Natural killer cell (primary cell): Measurements from ENCODE around the gene VWDE. TPM values are rescaled to one million over a fixed set of nuclear protein-coding genes. Genes with fewer than 3 reads are reported as not detected.

Experiments used
- ATAC-seq, 3 donors: fragments of 150-1000 bp in 2 of 3; fragments of 200-7000 bp in 1 of 3; cut with Tn5 transposase; 1 replicate in 1 of 3; 2 replicates in 2 of 3; pipeline ENCODE4 v1.10.0; 2021; ENCODE audit warnings: mild to moderate bottlenecking in 2 of 3, moderate library complexity in 2 of 3
- DNase-seq, 2 donors: peaks; one replicate each; pipeline versions ENCODE4 v3.0.0 to v3.0.0-alpha.2; 2013 to 2021; ENCODE audit warnings: mixed read lengths in 1 of 2
- H3K27ac ChIP-seq: one replicate; pipeline ENCODE4 v1.5.1; 2013; ENCODE audit warnings: mild to moderate bottlenecking, low read length
- H3K27me3 ChIP-seq: one replicate; pipeline ENCODE4 v1.6.1; 2013; ENCODE audit warnings: low read length; ENCODE audit not compliant: control insufficient read depth, insufficient read depth
- H3K36me3 ChIP-seq: one replicate; pipeline ENCODE4 v1.6.1; 2013; ENCODE audit warnings: low read length; ENCODE audit not compliant: control insufficient read depth, insufficient read depth
- H3K4me1 ChIP-seq: one replicate; pipeline ENCODE4 v1.6.1; 2013; ENCODE audit warnings: low read length; ENCODE audit not compliant: control insufficient read depth, insufficient read depth
- H3K4me3 ChIP-seq: one replicate; pipeline ENCODE4 v1.5.1; 2013; ENCODE audit warnings: low read length
- H3K9me3 ChIP-seq: one replicate; pipeline ENCODE4 v1.6.1; 2013; ENCODE audit warnings: low read length; ENCODE audit not compliant: control insufficient read depth, insufficient read depth
- H3K27ac Mint-ChIP-seq, 2 donors: one replicate each; pipeline ENCODE4 v1.8.0; 2022; ENCODE audit warnings: mild to moderate bottlenecking in 2 of 2, mixed read lengths in 2 of 2, moderate library complexity in 1 of 2
- H3K27me3 Mint-ChIP-seq, 2 donors: one replicate each; pipeline ENCODE4 v1.8.0; 2022; ENCODE audit warnings: low read depth in 2 of 2, mixed read lengths in 2 of 2
- H3K36me3 Mint-ChIP-seq: one replicate; pipeline ENCODE4 v1.8.0; 2022; ENCODE audit warnings: mixed read lengths
- H3K4me1 Mint-ChIP-seq, 2 donors: one replicate each; pipeline ENCODE4 v1.8.0; 2022; ENCODE audit warnings: mixed read lengths in 2 of 2
- H3K4me3 Mint-ChIP-seq: one replicate; pipeline ENCODE4 v1.8.0; 2022; ENCODE audit warnings: mild to moderate bottlenecking, moderate library complexity, mixed read lengths
- H3K9me3 Mint-ChIP-seq, 2 donors: one replicate each; pipeline ENCODE4 v1.8.0; 2022; ENCODE audit warnings: mixed read lengths in 2 of 2
- WGBS: methylation state at CpG from one replicate; pipeline ENCODE4 v1.1.7; 2013; ENCODE audit warnings: missing lambda C conversion rate; ENCODE audit not compliant: insufficient coverage; 5-methylcytosine and 5-hydroxymethylcytosine counted together
- intact Hi-C: fragments of 100-400 bp; cut with micrococcal nuclease; formaldehyde crosslinking; loops from one replicate; pipeline ENCODE4 v1.14.2; 2022
- total RNA-seq, 4 donors: library from RNA; stranded (reverse); fragments of 120-200 nt in 1 of 4; gene quantifications; one replicate each; pipeline versions ENCODE4 v1.2.3 to v1.2.4, GENCODE V29; 2013 to 2022
- TF ChIP-seq, protein P1 (sequence below): fragments of 200-600 bp; IDR thresholded peaks from one replicate; pipeline ENCODE4 v1.8.0; 2022; ENCODE audit warnings: antibody characterized with exemption

VWDE gene
- total RNA-seq, 3 donors from 2014 or later (not counting 1 experiment from before 2014, with no cell fraction given): 0.09 TPM; not detected in 2

DNA sequence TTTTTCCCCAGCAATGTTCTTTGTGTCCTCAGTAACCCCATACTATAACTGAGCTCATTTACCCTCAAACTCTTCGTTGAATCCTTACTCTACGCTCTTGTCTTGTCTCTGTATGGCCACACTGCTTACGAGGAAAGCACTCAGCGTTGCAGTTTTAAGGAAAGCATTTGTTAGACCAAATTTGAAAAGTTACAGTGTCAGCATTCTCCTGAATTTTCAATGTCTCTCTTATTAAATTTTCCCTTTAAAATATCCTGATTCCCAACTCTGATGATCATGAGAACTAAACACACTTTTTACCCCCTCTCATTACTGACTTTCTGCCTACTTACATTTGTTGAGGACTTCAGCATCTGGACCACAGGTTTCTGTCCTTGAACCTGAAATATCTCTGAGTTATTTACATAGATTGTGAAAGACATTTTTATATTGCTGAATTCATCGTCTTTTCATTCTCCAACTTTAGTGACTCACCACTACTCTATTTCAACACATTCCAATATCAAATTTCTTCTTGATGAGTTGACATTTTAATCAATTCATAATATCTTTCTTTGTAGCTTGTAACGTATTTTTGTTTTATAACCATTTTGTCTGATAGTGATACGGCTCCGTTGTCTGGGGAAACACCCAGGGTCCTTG is 19.8 kb upstream of the VWDE start:
- intact Hi-C loops: no loop called here
- Histone ChIP-seq H3K36me3 (no peaks in the 10 kb centered on the region), H3K9me3 (no peaks in the 10 kb centered on the region), H3K4me3 (no peak overlapping the region), H3K27ac (no peak overlapping the region), H3K27me3 (no peaks in the 10 kb centered on the region), H3K4me1 (no peaks in the 10 kb centered on the region)
- ATAC-seq (no peak), DNase-seq (no peak)
- Mint-ChIP-seq H3K4me1 (no peaks in the 10 kb centered on the region), H3K27ac (no peak overlapping the region), H3K9me3 (no peaks in the 10 kb centered on the region), H3K36me3 (no peaks in the 10 kb centered on the region), H3K27me3 (peaks cover 0 to 3% of the 10 kb centered on the region in 2 donors), H3K4me3 (no peak overlapping the region)
- WGBS: 78% methylated on average over 7 of the region's 8 CpGs
- TF ChIP-seq, protein P1, sequence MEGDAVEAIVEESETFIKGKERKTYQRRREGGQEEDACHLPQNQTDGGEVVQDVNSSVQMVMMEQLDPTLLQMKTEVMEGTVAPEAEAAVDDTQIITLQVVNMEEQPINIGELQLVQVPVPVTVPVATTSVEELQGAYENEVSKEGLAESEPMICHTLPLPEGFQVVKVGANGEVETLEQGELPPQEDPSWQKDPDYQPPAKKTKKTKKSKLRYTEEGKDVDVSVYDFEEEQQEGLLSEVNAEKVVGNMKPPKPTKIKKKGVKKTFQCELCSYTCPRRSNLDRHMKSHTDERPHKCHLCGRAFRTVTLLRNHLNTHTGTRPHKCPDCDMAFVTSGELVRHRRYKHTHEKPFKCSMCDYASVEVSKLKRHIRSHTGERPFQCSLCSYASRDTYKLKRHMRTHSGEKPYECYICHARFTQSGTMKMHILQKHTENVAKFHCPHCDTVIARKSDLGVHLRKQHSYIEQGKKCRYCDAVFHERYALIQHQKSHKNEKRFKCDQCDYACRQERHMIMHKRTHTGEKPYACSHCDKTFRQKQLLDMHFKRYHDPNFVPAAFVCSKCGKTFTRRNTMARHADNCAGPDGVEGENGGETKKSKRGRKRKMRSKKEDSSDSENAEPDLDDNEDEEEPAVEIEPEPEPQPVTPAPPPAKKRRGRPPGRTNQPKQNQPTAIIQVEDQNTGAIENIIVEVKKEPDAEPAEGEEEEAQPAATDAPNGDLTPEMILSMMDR: no peak

GRCh38 chr7:12422554-12423320 is 19.1 kb upstream of the VWDE start:
- ATAC-seq: no peak
- WGBS: 89% methylated on average over 4 of the region's 4 CpGs
- no peaks in the 10 kb centered on the region for H3K27me3 ChIP-seq
- H3K4me1 ChIP-seq: no peaks in the 10 kb centered on the region
- no peak overlapping the region for H3K27ac Mint-ChIP-seq
- H3K9me3 ChIP-seq: no peaks in the 10 kb centered on the region
- peaks cover 0 to 3% of the 10 kb centered on the region in 2 donors for H3K27me3 Mint-ChIP-seq
- H3K9me3 Mint-ChIP-seq: no peaks in the 10 kb centered on the region
- H3K36me3 ChIP-seq: no peaks in the 10 kb centered on the region
- TF ChIP-seq, protein P1: no peak
- H3K4me3 ChIP-seq: no peak overlapping the region
- no peaks in the 10 kb centered on the region for H3K36me3 Mint-ChIP-seq
- no peak for DNase-seq
- H3K4me3 Mint-ChIP-seq: no peak overlapping the region
- H3K4me1 Mint-ChIP-seq: no peaks in the 10 kb centered on the region
- intact Hi-C loops: no loop called here
- no peak overlapping the region for H3K27ac ChIP-seq

DNA sequence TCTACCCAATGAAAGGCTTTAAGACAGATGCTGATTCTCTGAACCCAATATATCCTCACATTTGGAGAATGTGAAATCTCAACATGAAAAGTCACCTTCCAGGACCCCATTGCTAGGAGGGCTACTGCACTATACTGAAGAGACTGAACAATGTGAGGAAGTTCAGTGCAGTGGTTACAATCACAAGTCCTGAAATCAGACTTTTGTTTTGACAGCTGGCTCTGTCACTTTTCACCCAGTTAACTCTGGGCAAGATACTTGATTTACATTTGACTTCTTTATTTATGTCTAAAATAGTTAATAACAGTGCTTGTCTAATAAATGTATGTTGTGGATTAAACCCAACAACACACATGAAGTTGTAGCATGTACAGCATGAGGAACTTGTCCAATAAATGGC is 14.8 kb upstream of the VWDE start:
- no peaks in the 10 kb centered on the region for H3K4me1 Mint-ChIP-seq

More for the DNA sequence above, 14.8 kb upstream of the VWDE start:
- DNase-seq (no peak), ATAC-seq (no peak)
- intact Hi-C loops: no loop called here
- TF ChIP-seq, protein P1: no peak
- no peaks in the 10 kb centered on the region for H3K9me3 ChIP-seq
- peaks cover 0 to 3% of the 10 kb centered on the region in 2 donors for H3K27me3 Mint-ChIP-seq
- no peak overlapping the region for H3K27ac ChIP-seq
- no peak overlapping the region for H3K4me3 Mint-ChIP-seq
- no peaks in the 10 kb centered on the region for H3K36me3 Mint-ChIP-seq
- H3K36me3 ChIP-seq: no peaks in the 10 kb centered on the region
- H3K4me3 ChIP-seq: no peak overlapping the region
- H3K4me1 ChIP-seq: no peaks in the 10 kb centered on the region
- H3K9me3 Mint-ChIP-seq: peaks cover 3 to 4% of the 10 kb centered on the region in 2 donors
- no peaks in the 10 kb centered on the region for H3K27me3 ChIP-seq
- no peak overlapping the region for H3K27ac Mint-ChIP-seq
